ENCODE measurements around the gene MOSPD3.

DNA sequence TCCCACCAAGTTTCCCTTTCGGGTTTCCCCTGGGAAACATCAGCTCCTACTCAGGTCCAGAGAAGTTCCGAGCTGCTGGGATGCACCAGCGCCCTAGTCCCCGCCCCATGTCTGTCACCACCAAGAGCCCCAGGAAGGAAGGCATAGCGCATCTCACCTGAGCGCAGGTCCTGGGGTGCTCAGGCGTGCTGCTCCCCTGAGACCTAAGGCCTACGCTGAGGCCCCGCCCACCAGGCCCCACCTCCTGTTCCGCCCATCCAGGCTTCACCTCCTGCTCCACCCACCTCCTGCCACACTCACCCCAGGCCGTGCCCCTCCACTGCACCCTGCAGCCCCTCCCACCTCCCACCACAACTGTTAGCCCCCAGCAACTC, 30.2 kb downstream of the MOSPD3 start:
- TF ChIP-seq SP1 (IDR thresholded peaks at IDR 0.05) (no peak), FOXK2 (IDR thresholded peaks at IDR 0.05) (no peak), BHLHE40 (IDR thresholded peaks at IDR 0.05; ENCODE audit: borderline replicate concordance) (no peak), SUZ12 (IDR thresholded peaks at IDR 0.05) (no peak)
- TF ChIP-seq, protein P1, sequence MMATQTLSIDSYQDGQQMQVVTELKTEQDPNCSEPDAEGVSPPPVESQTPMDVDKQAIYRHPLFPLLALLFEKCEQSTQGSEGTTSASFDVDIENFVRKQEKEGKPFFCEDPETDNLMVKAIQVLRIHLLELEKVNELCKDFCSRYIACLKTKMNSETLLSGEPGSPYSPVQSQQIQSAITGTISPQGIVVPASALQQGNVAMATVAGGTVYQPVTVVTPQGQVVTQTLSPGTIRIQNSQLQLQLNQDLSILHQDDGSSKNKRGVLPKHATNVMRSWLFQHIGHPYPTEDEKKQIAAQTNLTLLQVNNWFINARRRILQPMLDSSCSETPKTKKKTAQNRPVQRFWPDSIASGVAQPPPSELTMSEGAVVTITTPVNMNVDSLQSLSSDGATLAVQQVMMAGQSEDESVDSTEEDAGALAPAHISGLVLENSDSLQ (IDR thresholded peaks at IDR 0.05), result no peak

All from HEK293T (cell line).